GM19452 (cell line): Measurements from ENCODE around the gene CHRNA4.
"Not testable (repeated sequence)": the region's sequence is repeated elsewhere in the genome, so short reads cannot be mapped to it uniquely, and the experiment has no call there.

ENCODE experiments used
- ATAC-seq: cut with Tn5 transposase; IDR thresholded peaks from one replicate; pipeline ENCODE4 v1.9.1; 2021; ENCODE audit not compliant: unreplicated experiment

The CHRNA4 gene

GRCh38 chr20:63311186-63311832 lies 49.8 kb downstream of the CHRNA4 start:
- no peak for ATAC-seq

- no peak for ATAC-seq
Observed at GRCh38 chr20:63310265-63310991, 50.7 kb downstream of the CHRNA4 start.

GRCh38 chr20:63309261-63310071 lies 51.7 kb downstream of the CHRNA4 start:
- no peak for ATAC-seq

- ATAC-seq: no peak
Observed at GRCh38 chr20:63308218-63308911, 52.8 kb downstream of the CHRNA4 start.

GRCh38 chr20:63307538-63308217 lies 53.5 kb downstream of the CHRNA4 start:
- ATAC-seq: no peak

GRCh38 chr20:63306673-63307537 lies 54.2 kb downstream of the CHRNA4 start:
- ATAC-seq: no peak

- ATAC-seq: not testable (repeated sequence)
Observed at GRCh38 chr20:63305933-63306672, 55.0 kb downstream of the CHRNA4 start.

- ATAC-seq: no peak
Observed at GRCh38 chr20:63305393-63305792, 55.8 kb downstream of the CHRNA4 start.

- no peak for ATAC-seq
Observed at GRCh38 chr20:63303095-63303666, 58.0 kb downstream of the CHRNA4 start.

- no peak for ATAC-seq
Observed at GRCh38 chr20:63301671-63302070, 59.5 kb downstream of the CHRNA4 start.

GRCh38 chr20:63298731-63299312 lies 62.3 kb downstream of the CHRNA4 start:
- no peak for ATAC-seq

GRCh38 chr20:63297796-63298572 lies 63.2 kb downstream of the CHRNA4 start:
- no peak for ATAC-seq

GRCh38 chr20:63297371-63297781 lies 63.8 kb downstream of the CHRNA4 start:
- ATAC-seq: no peak

- ATAC-seq: no peak
Observed at GRCh38 chr20:63296531-63297299, 64.4 kb downstream of the CHRNA4 start.

GRCh38 chr20:63295846-63296245 lies 65.3 kb downstream of the CHRNA4 start:
- no peak for ATAC-seq

- ATAC-seq: no peak
Observed at GRCh38 chr20:63295422-63295821, 65.7 kb downstream of the CHRNA4 start.

- ATAC-seq: no peak
Observed at GRCh38 chr20:63295018-63295417, 66.1 kb downstream of the CHRNA4 start.
